Fibroblast of lung (primary cell): ENCODE measurements around the gene CYB5RL. TPM values are rescaled to one million over a fixed set of nuclear protein-coding genes. Genes with fewer than 3 reads are reported as not detected.

Experiments
- DNase-seq, 2 donors: peaks; one replicate each; pipeline versions ENCODE4 v3.0.0 to v3.0.0-alpha.2; 2010; ENCODE audit warnings: low read depth in 2 of 2
- H2AFZ ChIP-seq: 2 replicates; pipeline ENCODE4 v1.5.1; 2012; ENCODE audit warnings: low read length, control low read depth, inconsistent platforms
- H3K27ac ChIP-seq: 2 replicates; pipeline ENCODE4 v1.5.1; 2011; ENCODE audit warnings: low read length, control low read depth; ENCODE audit not compliant: insufficient read depth
- H3K27me3 ChIP-seq: 2 replicates; pipeline ENCODE4 v1.5.1; 2011; ENCODE audit warnings: mild to moderate bottlenecking, low read length; ENCODE audit not compliant: control insufficient read depth, insufficient read depth
- H3K36me3 ChIP-seq: 2 replicates; pipeline ENCODE4 v1.5.1; 2011; ENCODE audit warnings: low read length; ENCODE audit not compliant: control insufficient read depth, insufficient read depth
- H3K4me1 ChIP-seq: 2 replicates; pipeline ENCODE4 v1.5.1; 2011; ENCODE audit warnings: low read length; ENCODE audit not compliant: control insufficient read depth, insufficient read depth; ENCODE audit errors: extremely low read depth
- H3K4me2 ChIP-seq: 2 replicates; pipeline ENCODE4 v1.5.1; 2011; ENCODE audit warnings: low read length, control low read depth; ENCODE audit not compliant: insufficient read depth; ENCODE audit errors: extremely low read depth
- H3K4me3 ChIP-seq, 4 experiments: fragments of 200-600 bp in 1 of 4; sonication (generic) in 1 of 4; replicated peaks in 1 of 4; 2 replicates each; pipeline ENCODE4 v1.5.1; 2011 to 2016; ENCODE audit warnings: low read length in 4 of 4, low read depth in 3 of 4, mild to moderate bottlenecking in 3 of 4, control low read depth in 2 of 4, inconsistent platforms in 1 of 4, mixed read lengths in 1 of 4; ENCODE audit not compliant: insufficient read depth in 1 of 4; ENCODE audit errors: control extremely low read depth in 1 of 4
- H3K79me2 ChIP-seq: 2 replicates; pipeline ENCODE4 v1.5.1; 2012; ENCODE audit warnings: mild to moderate bottlenecking, low read length, inconsistent platforms; ENCODE audit not compliant: control insufficient read depth, insufficient read depth
- H3K9ac ChIP-seq: 2 replicates; pipeline ENCODE4 v1.5.1; 2011; ENCODE audit warnings: mild to moderate bottlenecking, low read length, control low read depth; ENCODE audit not compliant: insufficient read depth
- H3K9me3 ChIP-seq: 2 replicates; pipeline ENCODE4 v1.5.1; 2012; ENCODE audit warnings: low read depth, low read length; ENCODE audit not compliant: control insufficient read depth, insufficient read depth
- H4K20me1 ChIP-seq: 2 replicates; pipeline ENCODE4 v1.5.1; 2011; ENCODE audit warnings: low read length; ENCODE audit not compliant: control insufficient read depth, insufficient read depth; ENCODE audit errors: extremely low read depth
- EZH2 ChIP-seq: IDR thresholded peaks from 2 replicates; pipeline ENCODE4 v1.5.1; 2012; ENCODE audit warnings: low read length, control low read depth, mild to moderate bottlenecking; ENCODE audit errors: missing control alignments
- polyA plus RNA-seq, 2 donors: library from polyadenylated mRNA; depleted of rRNA in 1 of 2; stranded (reverse) in 1 of 2; unstranded in 1 of 2; fragments of >200 nt; gene quantifications; 2 replicates each; pipeline ENCODE4 v1.2.1, GENCODE V29; 2011 to 2012; ENCODE audit warnings: missing spikeins in 1 of 2
- total RNA-seq: library from RNA; depleted of rRNA; stranded (reverse); fragments of >200 nt; gene quantifications from 2 replicates; pipeline ENCODE4 v1.2.1, GENCODE V29; 2014
- TF ChIP-seq, protein P1 (sequence below), 2 donors: IDR thresholded peaks in 1 of 2; conservative IDR thresholded peaks in 1 of 2; 1 replicate in 1 of 2; 2 replicates in 1 of 2; pipeline ENCODE4 v1.5.1; 2011 to 2012; ENCODE audit warnings: low read length in 2 of 2, control low read depth in 1 of 2, inconsistent platforms in 1 of 2, low read depth in 1 of 2, mild to moderate bottlenecking in 1 of 2

Gene CYB5RL
- total and polyA plus RNA-seq, 2 donors (not counting 1 experiment from before 2014, with no cell fraction given), result 4.1 to 6.6 TPM

GRCh38 chr1:54165146-54165545 lies 34.7 kb downstream of the CYB5RL start:
- no peak for DNase-seq
- no peak overlapping the region for H2AFZ ChIP-seq
- peaks cover 2% of the 10 kb centered on the region for H3K4me1 ChIP-seq
- H4K20me1 ChIP-seq, result no peaks in the 10 kb centered on the region
- no peaks in the 10 kb centered on the region for H3K36me3 ChIP-seq
- H3K4me2 ChIP-seq, result no peak overlapping the region
- H3K27me3 ChIP-seq, result no peaks in the 10 kb centered on the region
- no peaks in the 10 kb centered on the region for H3K79me2 ChIP-seq
- no peaks in the 10 kb centered on the region for H3K9me3 ChIP-seq
- no peak overlapping the region for H3K4me3 ChIP-seq
- H3K9ac ChIP-seq, result no peak overlapping the region
- TF ChIP-seq, protein P1, sequence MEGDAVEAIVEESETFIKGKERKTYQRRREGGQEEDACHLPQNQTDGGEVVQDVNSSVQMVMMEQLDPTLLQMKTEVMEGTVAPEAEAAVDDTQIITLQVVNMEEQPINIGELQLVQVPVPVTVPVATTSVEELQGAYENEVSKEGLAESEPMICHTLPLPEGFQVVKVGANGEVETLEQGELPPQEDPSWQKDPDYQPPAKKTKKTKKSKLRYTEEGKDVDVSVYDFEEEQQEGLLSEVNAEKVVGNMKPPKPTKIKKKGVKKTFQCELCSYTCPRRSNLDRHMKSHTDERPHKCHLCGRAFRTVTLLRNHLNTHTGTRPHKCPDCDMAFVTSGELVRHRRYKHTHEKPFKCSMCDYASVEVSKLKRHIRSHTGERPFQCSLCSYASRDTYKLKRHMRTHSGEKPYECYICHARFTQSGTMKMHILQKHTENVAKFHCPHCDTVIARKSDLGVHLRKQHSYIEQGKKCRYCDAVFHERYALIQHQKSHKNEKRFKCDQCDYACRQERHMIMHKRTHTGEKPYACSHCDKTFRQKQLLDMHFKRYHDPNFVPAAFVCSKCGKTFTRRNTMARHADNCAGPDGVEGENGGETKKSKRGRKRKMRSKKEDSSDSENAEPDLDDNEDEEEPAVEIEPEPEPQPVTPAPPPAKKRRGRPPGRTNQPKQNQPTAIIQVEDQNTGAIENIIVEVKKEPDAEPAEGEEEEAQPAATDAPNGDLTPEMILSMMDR (conservative IDR thresholded peaks at IDR 0.05 in 1 of 2, IDR thresholded peaks at IDR 0.05 in 1 of 2; ENCODE audit: low read depth in 1 of 2, low read length in 2 of 2), result no peak
- TF ChIP-seq EZH2, result no peak
- H3K27ac ChIP-seq, result no peak overlapping the region

DNA sequence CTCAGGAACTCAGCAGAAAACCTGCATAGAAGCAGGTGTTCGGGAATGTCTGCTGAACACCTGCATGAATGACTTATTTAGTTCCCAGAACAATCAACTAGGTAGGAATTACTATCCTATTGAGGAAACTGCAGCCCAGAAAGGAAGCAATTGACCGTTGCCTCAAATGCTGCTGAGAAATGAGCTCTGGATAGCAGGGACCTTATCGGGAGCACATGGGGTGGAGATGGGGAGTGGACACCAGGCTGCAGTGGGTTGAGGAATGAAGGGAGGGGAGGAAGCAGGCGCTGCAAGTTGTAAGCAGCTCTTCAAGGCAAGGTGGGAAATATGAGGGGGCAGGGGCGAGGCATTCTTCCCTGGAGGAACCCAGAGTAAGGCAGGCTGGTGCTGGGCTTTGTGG lies 36.3 kb downstream of the CYB5RL start:
- no peaks in the 10 kb centered on the region for H4K20me1 ChIP-seq

GRCh38 chr1:54163051-54163450 lies 36.8 kb downstream of the CYB5RL start:
- H3K4me3 ChIP-seq, result no peak overlapping the region
- no peak for DNase-seq

More for the DNA sequence above, 36.3 kb downstream of the CYB5RL start:
- no peak for TF ChIP-seq EZH2
- TF ChIP-seq, protein P1 (conservative IDR thresholded peaks at IDR 0.05 in 1 of 2, IDR thresholded peaks at IDR 0.05 in 1 of 2; ENCODE audit: low read depth in 1 of 2, low read length in 2 of 2), result no peak
- no peak for DNase-seq
- no peak overlapping the region for H3K4me3 ChIP-seq
- no peak overlapping the region for H3K4me2 ChIP-seq
- no peaks in the 10 kb centered on the region for H3K27me3 ChIP-seq
- no peak overlapping the region for H3K9ac ChIP-seq
- H3K79me2 ChIP-seq, result no peaks in the 10 kb centered on the region
- no peaks in the 10 kb centered on the region for H3K36me3 ChIP-seq
- no peak overlapping the region for H2AFZ ChIP-seq
- no peaks in the 10 kb centered on the region for H3K9me3 ChIP-seq
- H3K4me1 ChIP-seq, result peaks cover 2% of the 10 kb centered on the region
- H3K27ac ChIP-seq, result no peak overlapping the region

More at GRCh38 chr1:54163051-54163450, 36.8 kb downstream of the CYB5RL start:
- Histone ChIP-seq H3K4me2 (no peak overlapping the region), H2AFZ (no peak overlapping the region), H3K4me1 (peaks cover 2% of the 10 kb centered on the region), H3K27me3 (no peaks in the 10 kb centered on the region), H3K9ac (no peak overlapping the region), H4K20me1 (no peaks in the 10 kb centered on the region), H3K9me3 (no peaks in the 10 kb centered on the region), H3K79me2 (no peaks in the 10 kb centered on the region), H3K27ac (no peak overlapping the region), H3K36me3 (no peaks in the 10 kb centered on the region)
- TF ChIP-seq EZH2, result no peak
- TF ChIP-seq, protein P1 (conservative IDR thresholded peaks at IDR 0.05 in 1 of 2, IDR thresholded peaks at IDR 0.05 in 1 of 2; ENCODE audit: low read depth in 1 of 2, low read length in 2 of 2), result no peak
